Muscle of arm (tissue), 12 donors: ENCODE data around the gene GPR25. TPM values are rescaled to one million over a fixed set of nuclear protein-coding genes. Genes with fewer than 3 reads are reported as not detected.
"Not testable (repeated sequence)": the region's sequence is repeated elsewhere in the genome, so short reads cannot be mapped to it uniquely, and the experiment has no call there.

Experiments
- DNase-seq: peaks from one replicate; pipeline ENCODE4 v3.0.0-alpha.2; 2013
- polyA plus RNA-seq, 12 donors: library from polyadenylated mRNA; unstranded; fragments of 120-200 nt; gene quantifications; one replicate each; pipeline ENCODE4 v1.2.1, GENCODE V29; 2013; ENCODE audit not compliant: insufficient read length in 12 of 12

Gene GPR25
- polyA plus RNA-seq, 12 donors, result not detected

- DNase-seq, result no peak
Measured at GRCh38 chr1:200909757-200910239, 37.0 kb downstream of the GPR25 start.

DNA sequence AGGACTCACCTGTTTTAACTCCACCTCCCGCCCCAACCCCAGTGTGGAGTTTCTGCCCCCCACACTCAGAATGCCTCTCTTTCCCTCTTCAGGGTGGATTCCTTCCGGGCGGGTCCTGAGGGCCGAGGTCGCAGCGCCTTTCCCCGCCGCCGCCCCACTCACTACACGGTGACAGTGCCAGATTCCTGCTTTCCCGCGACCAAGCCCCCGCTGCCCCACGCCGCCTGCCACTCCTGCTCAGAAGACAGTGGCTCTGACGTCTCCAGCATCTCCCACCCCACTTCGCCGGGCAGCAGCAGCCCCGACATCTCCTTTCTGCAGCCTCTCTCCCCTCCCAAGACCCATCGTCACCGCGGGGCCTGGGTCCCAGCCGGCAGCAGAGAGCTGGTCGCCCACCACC lies 38.6 kb downstream of the GPR25 start:
- DNase-seq, result no peak

- not testable (repeated sequence) for DNase-seq
Measured at GRCh38 chr1:200911936-200912335, 39.2 kb downstream of the GPR25 start.

DNA sequence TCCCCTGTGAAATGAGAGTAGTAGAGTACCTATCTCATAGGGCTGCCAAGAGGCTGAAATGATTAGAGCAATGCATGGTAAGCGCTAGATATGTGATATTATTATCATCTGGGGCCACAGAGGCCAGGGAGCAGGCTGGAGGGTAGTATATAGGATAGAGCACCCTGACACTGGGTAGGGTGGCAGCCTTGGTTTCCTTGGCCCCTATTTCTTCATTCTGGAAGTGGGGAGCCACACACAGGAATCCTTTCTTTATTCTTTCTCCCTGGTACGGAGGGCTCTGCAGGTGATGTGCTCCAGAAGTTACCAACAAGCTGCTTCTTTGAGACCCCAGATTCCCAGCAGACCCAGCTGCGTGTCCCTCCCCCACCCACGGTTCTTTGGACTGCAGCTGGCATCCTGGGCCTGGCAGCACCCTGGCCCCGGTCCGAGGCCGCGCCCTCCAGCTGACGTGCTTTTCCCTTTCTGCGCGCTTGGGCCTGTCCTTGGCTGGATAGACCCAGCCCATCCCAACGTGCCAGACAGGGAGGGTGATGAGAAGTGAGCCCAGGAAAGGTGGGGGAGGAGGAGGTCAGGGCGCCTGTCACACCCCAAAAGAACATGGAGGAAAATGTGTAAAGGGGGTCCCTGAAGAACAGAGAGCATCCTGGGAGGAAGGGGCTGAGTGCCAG lies 40.1 kb downstream of the GPR25 start:
- no peak for DNase-seq

DNA sequence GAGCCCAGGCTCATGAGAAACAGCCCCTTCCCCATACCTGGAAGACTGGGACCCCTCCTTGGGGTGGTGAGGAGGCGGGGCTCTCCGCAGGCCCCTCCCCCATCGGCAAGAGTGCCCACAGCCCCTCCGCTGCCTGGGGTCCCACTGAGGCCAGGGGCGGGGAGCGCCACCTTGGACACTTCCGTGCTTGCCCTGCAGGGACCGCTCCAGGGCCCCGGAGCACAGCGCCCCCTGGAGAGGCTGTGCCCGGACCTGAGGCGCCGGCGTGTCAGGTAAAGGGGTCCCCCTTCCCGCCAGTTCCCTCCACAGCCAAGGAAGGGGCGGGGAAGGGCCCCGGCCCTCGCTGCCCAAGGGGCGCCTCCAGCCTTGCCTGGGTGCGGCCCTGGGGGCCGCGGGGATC lies 43.4 kb downstream of the GPR25 start:
- no peak for DNase-seq

DNA sequence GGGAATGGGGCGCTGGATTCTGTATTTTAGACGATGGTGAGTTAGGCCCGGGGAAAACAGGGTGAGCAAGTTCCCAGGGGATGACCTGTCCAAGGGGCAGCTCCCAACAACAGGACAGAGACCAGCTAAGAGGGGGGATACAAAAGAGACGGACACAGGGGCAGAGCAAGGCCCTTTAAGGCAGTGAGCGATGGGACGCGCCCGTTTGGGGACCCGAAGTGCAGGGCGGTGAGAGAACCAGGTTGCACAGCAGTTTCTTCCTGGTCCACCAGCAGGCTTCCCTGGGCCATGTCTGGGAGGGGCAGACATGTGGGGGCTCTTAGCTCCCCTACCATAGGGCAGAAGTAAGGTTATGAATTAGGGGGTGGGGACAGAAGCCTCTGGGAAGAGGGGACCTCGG lies 43.9 kb downstream of the GPR25 start:
- no peak for DNase-seq

DNA sequence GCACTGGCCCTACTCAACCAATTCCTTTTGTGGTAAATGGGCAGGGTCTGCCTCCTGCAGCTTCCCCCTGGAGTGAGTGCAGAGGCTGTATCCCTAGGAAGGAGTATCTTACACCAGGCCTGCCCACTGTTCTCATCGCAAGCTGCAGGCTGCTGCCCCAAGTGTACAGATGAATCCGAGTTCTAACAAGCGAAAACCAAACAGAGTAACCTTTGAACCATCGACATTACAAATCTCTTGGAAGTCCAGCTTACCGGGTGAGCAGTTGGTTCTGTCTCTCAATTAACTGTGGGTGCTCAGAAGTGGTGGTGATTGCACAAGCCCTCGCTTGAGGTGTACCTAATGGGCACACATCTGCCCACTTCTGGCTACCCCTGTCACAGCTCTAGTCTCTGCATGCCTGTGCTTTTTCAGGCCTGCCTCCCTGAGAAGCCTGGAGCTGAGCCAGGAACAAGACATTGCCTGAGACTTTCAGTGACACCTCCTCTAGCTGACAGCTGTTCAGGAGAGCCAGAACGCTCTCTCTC lies 44.6 kb downstream of the GPR25 start:
- peak; percentile 8 for DNase-seq

GRCh38 chr1:200918006-200918405 lies 45.2 kb downstream of the GPR25 start:
- no peak for DNase-seq

- DNase-seq, result no peak
Measured at GRCh38 chr1:200919386-200919785, 46.6 kb downstream of the GPR25 start.

DNA sequence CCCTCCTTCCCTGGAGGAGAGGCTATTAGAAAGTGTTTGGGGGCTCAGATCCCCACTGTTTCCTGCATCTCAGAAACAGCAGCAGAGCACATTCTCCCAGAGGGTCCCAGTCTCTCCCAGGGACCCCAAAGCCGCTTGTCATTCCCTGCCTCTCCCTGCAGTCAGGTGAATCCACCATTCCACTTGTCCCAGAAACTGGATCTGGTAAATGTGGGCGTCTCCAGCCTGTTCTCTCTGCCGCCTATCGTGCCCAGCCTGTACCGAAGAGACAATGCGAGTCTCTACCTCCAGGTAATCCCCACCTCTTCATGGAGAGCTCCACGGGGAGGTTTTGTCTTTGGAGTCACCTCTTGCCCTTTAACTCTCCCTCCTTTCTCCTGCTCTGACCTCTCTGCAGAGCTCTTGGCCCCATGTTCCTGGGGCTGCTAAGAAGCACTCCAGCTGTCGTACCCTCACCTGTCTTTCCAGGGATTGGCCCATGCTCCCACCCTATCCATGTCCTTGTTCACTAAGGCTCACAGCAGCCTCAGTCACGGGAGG lies 48.9 kb downstream of the GPR25 start:
- no peak for DNase-seq

DNA sequence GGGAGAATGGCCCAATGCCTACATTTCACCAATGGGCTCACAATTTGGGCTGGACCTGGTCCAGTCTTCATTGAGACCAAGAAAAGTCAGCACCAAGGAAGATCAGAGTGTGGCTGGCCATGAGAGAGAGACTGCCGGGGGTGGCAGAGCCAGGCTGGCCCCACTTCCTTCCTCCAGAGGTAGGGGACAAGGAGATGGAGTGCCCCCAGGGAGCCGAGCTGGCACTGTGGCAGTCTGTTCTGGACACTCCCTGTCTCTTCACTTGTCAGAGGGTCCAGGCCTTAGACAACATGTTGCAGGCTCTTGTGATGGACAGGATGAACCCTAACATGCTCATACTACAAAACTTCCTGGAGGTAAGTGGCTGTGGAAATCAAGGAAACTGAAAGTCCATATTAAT lies 49.6 kb downstream of the GPR25 start:
- DNase-seq, result no peak

GRCh38 chr1:200923601-200924000 lies 50.8 kb downstream of the GPR25 start:
- DNase-seq, result no peak

Other genes starting within 250 kb of the GPR25 start
- 10 to 100 TPM in 11 of 12 donors, not detected in 1; 13.7 to 34.1 (median 19.3) TPM for gene DDX59, start 203.1 kb upstream of the GPR25 start, polyA plus RNA-seq
- gene CAMSAP2, start 134.1 kb upstream of the GPR25 start, polyA plus RNA-seq, result 10 to 100 TPM in 11 of 12 donors, not detected in 1; 17.9 to 36.7 (median 24.8) TPM
- 10 to 100 TPM in 2 of 12 donors, 1 to 10 TPM in 9, not detected in 1; 1.7 to 20.7 (median 2.8) TPM for gene INAVA, start 21.9 kb downstream of the GPR25 start, polyA plus RNA-seq
- gene KIF21B, start 150.7 kb downstream of the GPR25 start, polyA plus RNA-seq, result 1 to 10 TPM in 5 of 12 donors, under 1 TPM in 6, not detected in 1; 0.53 to 3.6 (median 0.99) TPM
- 10 to 100 TPM in 11 of 12 donors, not detected in 1; 15.2 to 77.2 (median 49.8) TPM for gene CACNA1S, start 239.4 kb downstream of the GPR25 start, polyA plus RNA-seq